GM19240 (cell line): Measurements from ENCODE around the gene ZNF516.

Source experiments
- DNase-seq: peaks from one replicate; pipeline ENCODE4 v3.0.0; 2011; ENCODE audit warnings: low spot score; ENCODE audit not compliant: insufficient read length

Gene ZNF516

DNA sequence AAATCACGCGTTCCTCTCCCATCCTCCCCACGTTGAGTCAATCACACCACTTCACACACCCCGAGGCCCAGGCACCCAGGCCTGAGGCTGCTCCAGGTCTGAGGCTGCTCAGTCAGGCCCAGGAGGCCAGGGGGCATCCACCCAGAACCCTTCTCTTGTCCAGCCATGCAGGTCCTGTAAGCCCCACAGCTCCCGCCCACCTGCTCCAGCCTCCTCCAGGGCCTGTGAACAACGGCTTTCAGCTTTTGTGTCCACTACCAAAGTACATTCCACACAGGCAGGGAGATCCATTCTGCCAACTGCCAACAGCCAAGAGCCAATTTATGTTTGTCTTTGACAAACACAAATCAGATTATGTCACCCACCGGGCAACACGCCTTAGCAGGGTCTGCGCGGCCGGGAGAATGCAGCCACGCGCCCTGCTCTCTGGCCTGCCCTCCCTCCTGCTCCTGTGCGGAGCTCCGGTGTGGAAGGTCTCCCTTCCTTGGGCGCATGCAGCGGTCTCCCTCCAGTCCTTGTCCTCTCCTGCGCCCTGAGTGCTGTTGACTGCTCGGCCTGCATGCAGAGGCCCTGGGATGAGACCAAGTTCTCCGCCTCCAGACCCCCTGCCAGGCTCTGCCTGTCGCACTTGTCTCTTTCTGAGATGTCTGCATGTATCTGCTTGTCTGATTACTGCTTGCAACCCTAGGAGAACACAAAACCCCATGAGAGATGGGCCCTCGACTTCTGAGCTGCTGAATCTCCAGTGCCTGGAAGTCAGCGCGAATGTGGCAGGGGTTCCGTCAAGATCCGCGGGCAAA lies 146.6 kb downstream of the ZNF516 start:
- no peak for DNase-seq

DNA sequence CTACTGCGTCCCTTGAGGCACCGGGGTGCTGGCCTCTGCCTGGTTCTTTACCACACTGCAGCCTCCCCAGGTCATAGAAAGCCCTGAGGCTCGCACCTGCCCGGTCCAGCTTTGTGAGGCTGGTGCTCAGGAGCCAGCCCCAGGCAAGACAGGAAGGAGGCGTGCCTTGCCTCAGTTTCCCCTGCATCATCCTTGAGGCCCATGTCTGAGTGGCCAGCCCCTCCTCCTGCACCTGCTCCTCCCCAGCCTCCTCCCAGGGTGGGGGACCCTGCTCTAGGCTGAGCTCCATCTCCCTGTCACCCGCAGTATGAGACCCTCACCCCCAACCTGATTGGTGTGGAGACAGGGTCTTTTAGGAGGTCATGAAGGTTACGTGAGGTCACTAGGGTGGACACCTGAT lies 147.7 kb downstream of the ZNF516 start:
- DNase-seq, result no peak

DNA sequence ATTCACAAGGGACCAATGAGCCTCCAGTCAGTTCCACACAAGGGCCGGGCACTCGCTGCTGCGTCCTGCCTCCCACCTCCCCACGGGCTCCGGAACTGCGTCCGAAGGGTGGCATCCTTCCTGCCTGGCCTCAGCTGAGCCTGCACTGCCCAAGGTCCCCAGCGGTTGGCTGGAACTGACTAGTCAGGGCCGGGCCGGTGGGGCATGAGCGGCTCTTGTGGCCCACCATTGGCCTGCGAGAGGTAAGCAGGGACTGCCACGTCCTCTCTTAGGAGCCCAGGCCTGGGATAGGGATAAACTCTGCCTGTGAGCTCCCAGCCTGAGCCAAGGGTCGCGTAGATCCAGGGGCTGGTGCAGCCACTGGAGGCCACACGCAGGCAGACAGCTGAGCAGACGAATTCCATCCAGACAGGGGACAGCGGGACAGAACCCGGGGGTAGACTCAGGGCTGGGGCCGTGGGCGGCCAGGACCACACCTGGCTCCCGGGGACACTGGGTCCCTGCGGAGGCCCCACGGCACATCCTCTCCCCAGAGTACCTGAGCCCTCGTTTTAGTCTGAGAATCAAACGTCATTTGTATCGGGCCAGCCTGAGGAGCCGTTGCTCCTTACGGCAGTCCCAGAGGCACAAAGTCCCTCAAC lies 148.4 kb downstream of the ZNF516 start:
- no peak for DNase-seq

DNA sequence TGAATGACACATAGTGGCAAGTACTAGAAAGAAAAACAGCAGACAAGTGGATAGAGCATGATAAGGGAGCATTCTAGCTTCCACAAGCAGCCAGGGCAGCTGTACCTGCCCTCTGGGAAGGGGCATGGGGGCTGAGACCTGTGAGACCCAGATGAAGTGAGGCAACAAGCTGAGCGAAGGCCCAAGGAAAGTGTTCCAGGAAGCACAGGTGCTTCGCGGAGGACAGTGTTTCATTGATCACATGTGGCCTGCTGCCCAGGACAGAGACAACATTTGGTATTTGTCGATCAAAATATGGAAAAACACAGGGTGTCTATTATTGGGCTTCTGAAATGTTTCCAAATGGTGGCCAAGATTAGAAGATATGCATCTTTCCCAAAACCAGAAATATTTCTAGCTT lies 149.1 kb downstream of the ZNF516 start:
- no peak for DNase-seq

DNA sequence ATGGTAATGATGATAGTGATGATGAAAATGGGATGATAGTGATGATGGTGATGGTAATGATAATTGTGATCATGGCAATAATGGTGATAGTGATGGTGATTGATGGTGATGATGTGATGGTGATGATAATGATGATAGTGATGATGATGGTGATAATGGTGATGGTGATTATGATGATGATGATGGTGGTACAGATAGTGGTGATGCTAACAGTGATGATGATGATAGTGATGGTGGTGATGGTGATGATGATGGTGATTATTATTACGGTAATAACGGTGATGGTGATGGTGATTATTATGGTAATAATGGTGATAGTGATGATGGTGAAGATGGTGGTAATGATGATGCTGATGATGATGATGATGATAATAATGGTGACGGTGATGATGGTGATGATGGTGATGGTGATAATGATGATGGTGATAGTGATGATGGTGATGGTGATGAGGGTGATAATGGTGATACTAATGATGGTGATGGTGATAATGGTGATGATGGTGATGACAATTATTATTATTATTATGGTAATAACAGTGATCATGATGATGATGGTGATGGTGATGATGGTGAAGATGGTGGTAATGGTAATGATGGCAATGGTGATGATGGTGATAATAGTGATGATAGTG lies 151.0 kb downstream of the ZNF516 start:
- DNase-seq, result no peak

DNA sequence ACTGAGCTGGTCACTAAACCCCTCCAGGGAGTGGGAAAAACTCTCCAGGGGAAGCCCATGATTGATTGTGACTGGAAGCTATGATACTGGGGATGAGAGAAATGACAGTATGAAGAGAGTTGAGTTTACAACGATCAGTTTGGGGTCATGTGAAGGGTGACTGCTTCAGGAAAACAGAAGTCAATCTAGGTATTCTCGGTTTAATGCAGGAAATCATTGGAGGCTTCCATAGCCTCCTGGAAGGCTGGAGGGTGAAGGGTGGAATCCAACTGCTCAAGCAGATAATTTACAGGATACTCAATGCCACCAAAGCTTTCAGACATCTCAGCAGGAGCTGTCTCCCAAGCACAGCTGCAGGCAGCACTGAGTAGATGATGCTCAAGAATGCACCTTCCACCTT lies 154.6 kb downstream of the ZNF516 start:
- DNase-seq, result no peak

DNA sequence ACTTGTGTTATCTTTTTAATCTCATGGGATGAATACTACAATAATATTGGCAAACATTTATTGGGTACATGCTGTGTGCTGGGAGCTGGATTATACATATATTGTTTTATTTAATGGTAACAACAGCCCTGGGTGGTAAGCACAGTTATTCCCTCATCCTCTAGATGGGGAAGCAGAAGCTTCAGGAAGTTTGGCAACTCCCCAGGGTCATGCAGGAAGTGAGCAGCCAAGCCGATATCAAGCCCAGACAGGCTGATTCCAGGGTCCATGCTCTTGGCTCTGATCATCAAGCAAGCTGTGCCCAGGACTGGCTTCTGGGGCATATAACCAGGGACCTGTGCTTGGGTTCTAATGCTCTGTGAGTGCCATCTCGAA lies 155.8 kb downstream of the ZNF516 start:
- DNase-seq, result no peak

DNA sequence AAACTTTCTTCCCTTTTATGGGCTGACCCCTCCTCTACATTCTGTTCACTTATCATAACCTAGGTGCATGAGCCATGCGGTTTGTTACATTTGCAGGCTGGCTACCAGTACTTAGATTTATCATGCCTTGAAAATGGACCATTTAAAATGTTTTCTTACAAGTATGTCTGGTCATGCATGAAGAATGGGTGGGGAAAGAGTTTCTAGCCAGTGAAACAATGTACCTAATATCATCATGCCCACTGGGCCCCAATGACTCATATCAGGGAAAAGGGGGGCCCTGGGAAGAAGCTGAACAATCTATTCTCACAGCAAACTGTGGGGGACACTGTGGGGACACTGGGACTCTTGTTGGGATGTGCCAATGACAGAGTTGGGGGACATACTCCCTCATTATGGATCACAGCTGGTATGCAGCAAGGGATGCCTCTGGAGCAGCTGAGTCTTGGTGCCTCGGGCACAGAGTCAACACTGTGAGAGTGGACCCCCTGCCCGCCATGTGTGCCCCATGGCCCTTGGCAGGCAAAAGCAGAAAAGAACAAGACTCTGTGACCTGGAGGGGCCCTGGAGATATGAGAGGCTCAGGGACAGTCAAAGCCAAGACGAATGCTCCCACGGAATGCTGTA lies 156.3 kb downstream of the ZNF516 start:
- no peak for DNase-seq

DNA sequence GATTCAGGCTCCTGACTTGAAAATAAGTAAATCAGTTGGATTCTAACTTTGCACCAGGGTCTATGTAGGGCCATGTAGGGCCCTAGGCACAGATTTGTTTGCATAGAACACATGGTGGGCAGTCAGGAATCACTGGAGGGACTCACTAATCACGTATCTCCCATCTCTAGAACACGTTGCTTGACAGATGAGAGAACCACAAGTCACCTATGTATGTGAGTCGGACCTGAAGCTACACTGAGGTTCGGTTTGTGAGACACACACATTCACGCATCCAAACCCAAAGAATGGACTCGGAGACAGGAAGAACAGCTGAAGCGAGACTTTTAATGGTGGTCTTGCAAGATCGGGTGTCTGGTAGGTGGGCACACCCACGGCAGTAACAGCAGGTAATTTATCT lies 157.0 kb downstream of the ZNF516 start:
- no peak for DNase-seq

DNA sequence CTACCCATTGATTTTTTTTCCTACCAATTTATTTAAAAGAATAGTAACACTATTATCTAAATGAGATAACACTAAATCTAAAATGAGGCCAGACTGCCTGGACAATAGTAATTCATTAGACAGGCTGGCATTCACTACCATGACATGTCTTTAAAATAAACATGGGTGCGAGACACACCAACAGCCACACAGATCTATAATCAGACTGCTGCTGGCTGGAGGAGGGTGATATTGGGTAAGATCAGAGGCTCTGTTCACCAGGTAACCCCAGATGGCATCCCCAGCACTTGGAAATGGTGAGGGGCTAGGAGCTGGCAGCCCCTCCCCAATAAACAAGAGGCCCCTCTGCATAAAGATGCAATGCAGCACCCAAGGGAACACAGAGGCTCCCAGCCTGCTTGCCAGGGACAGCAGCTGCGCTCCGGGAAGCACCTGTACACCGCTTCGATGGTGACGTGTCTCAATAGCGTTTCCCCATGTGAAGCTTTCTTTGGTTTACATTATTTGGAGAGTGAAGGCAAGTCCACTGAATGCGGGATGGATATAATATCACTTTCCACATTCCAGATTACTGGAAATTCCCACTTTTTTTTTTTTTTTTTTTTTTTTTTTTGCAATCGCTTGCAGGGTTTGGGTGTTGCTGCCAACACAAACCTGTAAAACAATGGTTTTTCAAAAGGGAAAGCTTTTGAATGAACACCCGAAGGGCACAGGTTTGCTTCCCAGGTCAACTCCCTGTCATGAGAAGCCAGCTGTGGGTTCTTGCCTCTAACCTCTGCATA lies 159.0 kb downstream of the ZNF516 start:
- no peak for DNase-seq

DNA sequence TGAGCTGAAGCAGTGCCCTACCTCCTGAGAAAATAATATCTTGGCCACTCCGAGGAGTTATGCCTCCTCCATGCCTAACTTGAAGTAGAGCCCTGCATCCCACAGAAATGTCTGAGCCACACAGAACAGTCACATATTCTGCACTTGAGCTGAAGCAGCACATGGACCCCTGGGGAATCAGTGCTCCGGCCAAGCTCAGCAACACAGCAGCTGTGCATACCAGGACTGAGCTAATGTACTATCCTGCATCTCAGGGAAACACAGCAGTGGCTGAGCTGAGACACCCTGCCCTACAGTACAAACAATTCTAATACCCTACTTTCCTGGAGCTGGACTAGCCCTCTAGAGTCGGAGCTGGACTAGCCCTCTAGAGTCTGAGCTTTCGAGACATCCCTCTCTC lies 166.9 kb downstream of the ZNF516 start:
- DNase-seq, result no peak

DNA sequence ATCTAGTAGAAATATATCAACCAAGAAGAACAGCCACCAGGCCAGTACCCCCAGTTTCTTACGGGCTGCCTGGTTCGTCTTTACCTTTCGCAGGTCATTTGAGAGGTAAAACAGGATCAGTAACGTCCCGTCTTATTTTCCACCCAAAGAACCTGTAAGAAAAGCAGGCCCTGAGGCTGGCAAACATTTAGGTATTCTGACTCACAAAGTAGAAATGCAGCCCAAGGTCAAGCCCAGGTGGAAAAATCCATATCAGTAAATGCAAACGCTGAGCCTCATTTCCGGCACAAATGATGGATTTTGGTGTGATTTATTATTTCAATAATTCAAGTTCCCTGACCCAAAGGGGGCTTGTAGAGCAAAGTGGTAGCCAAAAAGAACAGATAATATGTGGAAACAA lies 171.2 kb downstream of the ZNF516 start:
- DNase-seq, result no peak

DNA sequence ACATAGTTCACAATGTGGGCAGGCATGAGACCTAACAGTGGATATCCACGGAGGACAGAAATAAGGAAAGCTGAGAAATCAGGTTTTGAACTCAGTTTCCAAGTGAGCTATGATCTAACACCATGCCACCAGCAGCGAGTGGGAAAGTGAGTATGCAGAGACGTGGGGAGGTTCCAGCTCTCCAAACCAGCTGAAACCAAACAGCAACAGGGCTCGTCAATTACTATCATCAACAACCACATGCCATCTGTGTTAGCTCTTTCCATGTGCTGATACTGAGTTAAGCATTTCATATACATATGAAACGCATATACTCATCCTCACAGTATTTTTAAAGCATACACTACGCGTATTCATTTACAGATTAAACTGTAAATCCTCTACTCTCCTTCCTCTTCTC lies 172.4 kb downstream of the ZNF516 start:
- DNase-seq, result no peak

DNA sequence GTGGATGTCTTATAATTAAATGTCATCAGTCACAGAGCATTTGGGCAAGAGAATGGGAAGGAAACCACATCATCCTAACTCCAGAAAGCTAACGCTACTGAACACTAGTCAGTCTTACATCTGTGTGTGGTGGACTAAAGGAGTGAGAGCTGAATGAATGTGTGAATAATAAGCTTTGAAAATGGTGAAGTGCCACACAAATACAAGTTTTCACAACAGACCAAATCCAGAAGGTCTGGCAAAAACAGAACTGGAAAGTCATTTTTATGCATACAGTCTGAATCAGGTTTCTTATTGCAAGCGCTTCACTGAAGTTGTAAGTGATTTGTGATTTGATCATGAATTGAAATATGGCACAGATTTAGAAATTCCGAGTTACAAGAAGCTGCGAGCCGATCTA lies 175.7 kb downstream of the ZNF516 start:
- no peak for DNase-seq

DNA sequence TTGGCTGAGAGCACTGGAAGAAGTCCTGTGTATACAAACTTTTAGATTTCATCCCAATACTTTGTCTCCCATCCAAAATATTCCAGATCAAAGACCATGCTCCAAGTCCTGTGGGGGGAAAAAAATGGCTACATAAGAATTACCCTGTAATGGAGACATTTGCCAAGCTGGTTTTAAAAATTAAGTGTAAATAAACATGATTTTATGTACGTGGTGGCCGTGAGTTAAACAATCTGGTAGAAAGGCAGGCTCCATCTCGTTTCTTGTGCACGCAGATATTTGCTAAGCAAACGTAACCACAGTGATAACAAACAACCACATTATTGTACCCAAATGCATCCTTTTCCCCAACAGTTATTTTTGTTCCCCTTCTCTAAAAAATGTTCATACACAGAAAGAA lies 176.4 kb downstream of the ZNF516 start:
- no peak for DNase-seq

DNA sequence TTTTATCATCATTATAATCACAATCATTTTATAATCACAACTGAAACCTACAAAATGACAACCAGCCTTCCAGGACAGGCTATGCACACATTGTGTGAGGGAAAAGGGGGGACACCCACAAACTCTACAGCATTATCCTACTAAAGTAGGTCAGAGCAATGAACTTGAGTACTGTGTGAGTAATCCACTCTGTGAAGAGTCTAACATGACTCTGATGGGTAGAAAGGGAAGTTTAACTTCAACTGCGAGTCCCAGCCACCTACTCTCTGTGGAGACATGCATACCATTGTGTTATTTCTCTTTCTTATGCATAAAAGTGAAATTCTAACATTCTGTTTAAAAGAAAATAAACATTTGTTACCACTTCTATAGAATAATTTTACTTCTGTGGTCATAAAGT lies 177.9 kb downstream of the ZNF516 start:
- DNase-seq, result no peak

DNA sequence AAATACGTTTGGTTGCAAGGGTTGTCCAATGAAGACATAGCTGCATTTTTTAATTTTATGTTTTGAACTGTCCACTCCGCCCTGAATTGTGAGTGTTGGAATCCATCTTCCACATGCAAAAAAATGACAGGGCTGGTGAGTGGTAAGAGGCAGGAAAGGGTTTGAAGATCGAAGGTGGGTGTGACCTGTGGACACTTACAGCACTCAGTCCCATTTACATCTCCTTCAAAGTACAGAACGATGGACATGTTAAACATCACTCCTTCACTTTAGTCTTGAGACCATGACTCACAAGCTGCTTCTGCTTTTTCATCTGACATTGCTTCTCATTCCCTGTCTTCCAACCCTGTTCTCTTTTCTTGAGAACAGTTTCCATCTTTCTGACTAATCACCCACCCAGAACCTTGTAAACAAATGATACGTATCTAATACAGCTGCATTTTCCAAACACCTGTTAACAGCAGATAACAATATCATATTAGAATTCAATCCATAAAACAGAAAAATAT lies 179.3 kb downstream of the ZNF516 start:
- DNase-seq, result no peak

DNA sequence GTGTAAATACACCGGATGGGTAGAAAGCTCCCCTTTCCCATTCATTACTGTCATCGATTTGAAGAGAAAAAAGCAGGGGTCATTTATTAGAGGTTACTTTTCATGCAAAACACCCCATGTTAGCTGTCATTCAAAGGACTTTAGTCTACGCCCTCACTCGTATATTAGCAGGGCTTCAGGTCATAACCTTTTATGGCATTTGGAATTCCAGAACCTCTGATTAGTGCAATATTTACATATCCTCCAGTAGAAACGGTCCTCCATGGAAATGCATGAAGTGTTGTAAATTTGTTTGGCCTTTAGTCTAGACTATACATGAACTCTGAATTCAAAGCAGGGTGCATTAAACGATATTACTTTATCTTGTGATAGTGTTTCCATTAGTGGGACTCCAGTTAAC lies 180.5 kb downstream of the ZNF516 start:
- no peak for DNase-seq

DNA sequence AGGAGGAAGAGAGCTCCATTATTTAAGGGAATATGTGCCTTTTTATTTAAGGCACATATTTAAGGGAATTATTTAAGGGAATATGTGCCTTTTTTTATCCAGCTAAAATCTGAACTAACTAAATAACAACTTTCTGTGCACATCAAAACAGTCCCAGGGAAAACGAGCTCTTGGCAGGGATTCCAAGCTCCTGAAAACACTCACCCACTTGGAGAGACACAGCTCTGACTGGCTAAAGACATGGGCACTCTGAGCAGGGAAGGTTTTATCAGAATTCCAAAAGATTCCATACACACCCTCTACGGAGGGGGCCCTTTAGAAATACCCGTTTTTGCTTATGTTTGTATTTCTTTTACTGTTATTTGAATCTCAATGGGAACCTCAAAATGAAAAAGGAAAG lies 181.0 kb downstream of the ZNF516 start:
- DNase-seq, result no peak
